Endodermal cell (in vitro differentiated cells): Measurements from ENCODE around the gene CDC6. TPM values are rescaled to one million over a fixed set of nuclear protein-coding genes. Genes with fewer than 3 reads are reported as not detected.

ENCODE experiments used
- DNase-seq: peaks from one replicate; pipeline ENCODE4 v3.0.0-alpha.2; 2017
- H3K27ac ChIP-seq: 2 replicates; pipeline ENCODE4 v1.5.1; 2013; ENCODE audit warnings: mild to moderate bottlenecking, low read depth, low read length, moderate library complexity
- H3K27me3 ChIP-seq: 2 replicates; pipeline ENCODE4 v1.6.1; 2013; ENCODE audit warnings: mild to moderate bottlenecking, low read length, moderate library complexity; ENCODE audit not compliant: insufficient read depth, control insufficient read depth, poor library complexity, severe bottlenecking
- H3K36me3 ChIP-seq: 2 replicates; pipeline ENCODE4 v1.7.0; 2013; ENCODE audit warnings: mild to moderate bottlenecking, low read length, moderate library complexity; ENCODE audit not compliant: control insufficient read depth, insufficient read depth
- H3K4me1 ChIP-seq: one replicate; pipeline ENCODE4 v1.7.0; 2013; ENCODE audit warnings: low read length; ENCODE audit not compliant: control insufficient read depth, insufficient read depth
- H3K4me3 ChIP-seq: 2 replicates; pipeline ENCODE4 v1.5.1; 2013; ENCODE audit warnings: mild to moderate bottlenecking, low read length, moderate library complexity
- H3K9ac ChIP-seq: 2 replicates; pipeline ENCODE4 v1.6.1; 2013; ENCODE audit warnings: mild to moderate bottlenecking, low read length, moderate library complexity; ENCODE audit not compliant: poor library complexity, severe bottlenecking; ENCODE audit errors: extremely low read depth
- H3K9me3 ChIP-seq: 2 replicates; pipeline ENCODE4 v1.6.1; 2013; ENCODE audit warnings: mild to moderate bottlenecking, low read length, moderate library complexity; ENCODE audit not compliant: control insufficient read depth
- H3K27ac Mint-ChIP-seq: 2 replicates; pipeline ENCODE4 v1.8.0; 2020; ENCODE audit warnings: mixed read lengths
- H3K27me3 Mint-ChIP-seq: 2 replicates; pipeline ENCODE4 v1.8.0; 2021; ENCODE audit warnings: mild to moderate bottlenecking, mixed read lengths; ENCODE audit not compliant: insufficient read depth
- H3K36me3 Mint-ChIP-seq: 2 replicates; pipeline ENCODE4 v1.8.0; 2020; ENCODE audit warnings: low read depth, mixed read lengths
- H3K4me1 Mint-ChIP-seq: 2 replicates; pipeline ENCODE4 v1.8.0; 2020; ENCODE audit warnings: mixed read lengths
- H3K4me3 Mint-ChIP-seq: 2 replicates; pipeline ENCODE4 v1.8.0; 2020; ENCODE audit warnings: mild to moderate bottlenecking, moderate library complexity, mixed read lengths
- H3K9me3 Mint-ChIP-seq: 2 replicates; pipeline ENCODE4 v1.8.0; 2020; ENCODE audit warnings: mild to moderate bottlenecking, mixed read lengths
- CTCF ChIP-seq: fragments of 200-600 bp; sonication (generic); conservative IDR thresholded peaks from 2 replicates; pipeline ENCODE4 v1.5.0; 2021; ENCODE audit warnings: antibody characterized with exemption, mild to moderate bottlenecking
- WGBS, 2 experiments: methylation state at CpG; one replicate each; pipeline versions ENCODE4 v1.1.5 to v1.1.7; 2013; ENCODE audit warnings: missing lambda C conversion rate in 2 of 2, mixed read lengths in 1 of 2; ENCODE audit not compliant: insufficient coverage in 1 of 2, insufficient read length in 1 of 2; 5-methylcytosine and 5-hydroxymethylcytosine counted together
- total RNA-seq, 2 donors: library from RNA; stranded (reverse); fragmentation: NEBNext Ultra II Directional in 1 of 2; extraction: Animal tissue kit (Norgen Biotek cat#: 25700) in 1 of 2; gene quantifications; 2 replicates in 1 of 2; 3 replicates in 1 of 2; pipeline ENCODE4 v1.2.1, GENCODE V29; 2021

Gene CDC6
- total RNA-seq, 2 donors from 2014 or later, result 88.4 to 95.4 TPM

GRCh38 chr17:40311575-40311974 is 23.9 kb downstream of the CDC6 start:
- no peak overlapping the region for H3K27ac Mint-ChIP-seq
- no peak overlapping the region for H3K9ac ChIP-seq

GRCh38 chr17:40312131-40312731 is 24.6 kb downstream of the CDC6 start:
- Mint-ChIP-seq H3K27me3 (peaks cover 7% of the 10 kb centered on the region), H3K4me1 (peaks cover 41% of the 10 kb centered on the region), H3K4me3 (no peak overlapping the region), H3K36me3 (no peaks in the 10 kb centered on the region), H3K9me3 (no peaks in the 10 kb centered on the region), H3K27ac (no peak overlapping the region)
- no peak for TF ChIP-seq CTCF
- 80 to 86% methylated on average over 6 to 7 of the region's 7 CpGs for WGBS, 2 experiments
- no peak for DNase-seq
- H3K9me3 ChIP-seq, result no peaks in the 10 kb centered on the region
- H3K27me3 ChIP-seq, result no peaks in the 10 kb centered on the region
- no peak overlapping the region for H3K27ac ChIP-seq
- H3K4me3 ChIP-seq, result no peak overlapping the region
- no peak overlapping the region for H3K9ac ChIP-seq
- no peaks in the 10 kb centered on the region for H3K36me3 ChIP-seq
- H3K4me1 ChIP-seq, result peaks cover 27% of the 10 kb centered on the region

More at GRCh38 chr17:40311575-40311974, 23.9 kb downstream of the CDC6 start:
- Mint-ChIP-seq H3K4me3 (no peak overlapping the region), H3K4me1 (peaks cover 37% of the 10 kb centered on the region), H3K36me3 (no peaks in the 10 kb centered on the region), H3K9me3 (no peaks in the 10 kb centered on the region), H3K27me3 (peaks cover 7% of the 10 kb centered on the region)
- Histone ChIP-seq H3K27me3 (no peaks in the 10 kb centered on the region), H3K27ac (no peak overlapping the region), H3K36me3 (no peaks in the 10 kb centered on the region), H3K9me3 (no peaks in the 10 kb centered on the region), H3K4me3 (no peak overlapping the region), H3K4me1 (peaks cover 25% of the 10 kb centered on the region)
- 83 to 86% methylated on average over 1 to 2 of the region's 2 CpGs for WGBS, 2 experiments
- TF ChIP-seq CTCF, result no peak
- DNase-seq, result no peak

- TF ChIP-seq CTCF, result no peak
- H3K27ac Mint-ChIP-seq, result no peak overlapping the region
- H3K27me3 ChIP-seq, result no peaks in the 10 kb centered on the region
- H3K4me1 ChIP-seq, result peaks cover 22% of the 10 kb centered on the region
- H3K27me3 Mint-ChIP-seq, result peaks cover 10% of the 10 kb centered on the region
- no peak overlapping the region for H3K9ac ChIP-seq
- no peaks in the 10 kb centered on the region for H3K36me3 ChIP-seq
- no peaks in the 10 kb centered on the region for H3K9me3 Mint-ChIP-seq
- no peak for DNase-seq
- H3K36me3 Mint-ChIP-seq, result no peaks in the 10 kb centered on the region
- no peak overlapping the region for H3K4me3 ChIP-seq
- H3K27ac ChIP-seq, result no peak overlapping the region
- no peaks in the 10 kb centered on the region for H3K9me3 ChIP-seq
- H3K4me1 Mint-ChIP-seq, result peaks cover 47% of the 10 kb centered on the region
- WGBS, 2 experiments, result 50 to 75% methylated on average over 1 to 4 of the region's 4 CpGs
- no peak overlapping the region for H3K4me3 Mint-ChIP-seq
Observed at GRCh38 chr17:40312893-40313667, 25.4 kb downstream of the CDC6 start.
